GM19463 (cell line): Measurements from ENCODE around the gene MSH5.

ENCODE experiments used
- ATAC-seq: cut with Tn5 transposase; IDR thresholded peaks from one replicate; pipeline ENCODE4 v1.9.1; 2021; ENCODE audit warnings: mild to moderate bottlenecking, moderate library complexity; ENCODE audit not compliant: unreplicated experiment

MSH5 gene

GRCh38 chr6:31752739-31753319 is 13.0 kb downstream of the MSH5 start:
- ATAC-seq: no peak

- no peak for ATAC-seq
Measured at GRCh38 chr6:31758281-31758680, 18.5 kb downstream of the MSH5 start.

- no peak for ATAC-seq
Measured at GRCh38 chr6:31760790-31761189, 21.0 kb downstream of the MSH5 start.

GRCh38 chr6:31761343-31761742 is 21.5 kb downstream of the MSH5 start:
- ATAC-seq: no peak

- ATAC-seq: no peak
Measured at GRCh38 chr6:31762356-31762755, 22.6 kb downstream of the MSH5 start, which contains the start of gene SAPCD1. SAPCD1 (plus strand) TSS chr6:31762656; CDS start chr6:31763055, 399 bp downstream.

GRCh38 chr6:31762878-31763618 is 23.2 kb downstream of the MSH5 start:
- no peak for ATAC-seq

DNA sequence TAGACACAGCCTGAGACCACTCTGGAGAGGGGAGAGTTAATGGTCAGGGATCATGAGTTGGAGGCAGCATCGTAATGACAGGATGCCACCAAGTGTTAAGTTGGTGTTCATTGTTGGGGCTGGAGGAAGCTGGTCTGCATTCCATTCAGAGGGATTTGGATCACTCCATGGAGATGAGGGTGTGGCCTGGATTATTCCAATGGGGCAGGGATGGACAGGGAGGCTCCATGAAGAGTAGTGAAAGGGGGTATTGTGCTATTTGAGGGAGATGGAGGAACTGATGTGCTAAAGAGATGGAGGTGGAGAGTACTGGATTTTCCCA is 23.8 kb downstream of the MSH5 start:
- no peak for ATAC-seq

- no peak for ATAC-seq
Measured at GRCh38 chr6:31764198-31764597, 24.4 kb downstream of the MSH5 start.

GRCh38 chr6:31765559-31765909 is 25.7 kb downstream of the MSH5 start:
- no peak for ATAC-seq

GRCh38 chr6:31765910-31766794 is 26.3 kb downstream of the MSH5 start:
- ATAC-seq: no peak

DNA sequence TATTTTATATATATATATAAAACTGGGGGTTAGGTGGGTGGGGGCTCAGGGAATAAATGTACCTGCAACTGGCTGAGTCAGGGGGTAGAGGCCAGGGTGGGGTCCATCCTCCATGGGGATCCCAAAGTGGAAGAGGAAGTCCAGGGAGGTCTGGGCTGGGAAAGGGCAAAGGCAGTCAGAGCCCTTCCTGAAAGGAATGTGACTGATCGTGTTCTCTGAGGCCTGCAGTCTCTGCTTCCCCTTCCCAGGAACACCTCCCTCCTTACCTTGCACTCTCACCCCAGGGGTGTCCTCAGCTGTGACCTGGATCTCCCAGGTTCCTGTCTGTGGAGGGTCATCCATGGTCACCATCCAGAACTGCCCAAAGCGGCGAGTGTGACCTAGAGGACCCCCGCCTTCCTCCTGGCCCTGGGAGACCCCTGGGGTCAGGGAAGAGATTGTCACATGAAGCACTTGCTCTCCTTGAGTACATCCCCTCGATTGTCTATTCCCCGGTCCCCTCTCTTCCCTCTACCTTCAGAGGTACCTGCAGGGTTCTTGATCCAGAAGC is 27.4 kb downstream of the MSH5 start:
- ATAC-seq: no peak

GRCh38 chr6:31768363-31769257 is 28.8 kb downstream of the MSH5 start:
- no peak for ATAC-seq

GRCh38 chr6:31769684-31770371 is 30.0 kb downstream of the MSH5 start:
- no peak for ATAC-seq

GRCh38 chr6:31770860-31771259 is 31.1 kb downstream of the MSH5 start:
- ATAC-seq: no peak

- ATAC-seq: no peak
Measured at GRCh38 chr6:31771992-31772358, 32.2 kb downstream of the MSH5 start.

- no peak for ATAC-seq
Measured at GRCh38 chr6:31775184-31775583, 35.4 kb downstream of the MSH5 start.

- ATAC-seq: no peak
Measured at GRCh38 chr6:31775633-31776484, 36.1 kb downstream of the MSH5 start.

- no peak for ATAC-seq
Measured at GRCh38 chr6:31776485-31776988, 36.7 kb downstream of the MSH5 start.
